NCI-H2196 treated with DMSO at 0.1 percent for 48 hours (cell line): ENCODE measurements around the gene GTF2A1L.
"Not testable (repeated sequence)": the region's sequence is repeated elsewhere in the genome, so short reads cannot be mapped to it uniquely, and the experiment has no call there.

ENCODE experiments used
- DNase-seq: peaks from one replicate; lab custom pipeline; 2025; ENCODE audit not compliant: unreplicated experiment; lab: John Stamatoyannopoulos, UW

Gene GTF2A1L

DNA sequence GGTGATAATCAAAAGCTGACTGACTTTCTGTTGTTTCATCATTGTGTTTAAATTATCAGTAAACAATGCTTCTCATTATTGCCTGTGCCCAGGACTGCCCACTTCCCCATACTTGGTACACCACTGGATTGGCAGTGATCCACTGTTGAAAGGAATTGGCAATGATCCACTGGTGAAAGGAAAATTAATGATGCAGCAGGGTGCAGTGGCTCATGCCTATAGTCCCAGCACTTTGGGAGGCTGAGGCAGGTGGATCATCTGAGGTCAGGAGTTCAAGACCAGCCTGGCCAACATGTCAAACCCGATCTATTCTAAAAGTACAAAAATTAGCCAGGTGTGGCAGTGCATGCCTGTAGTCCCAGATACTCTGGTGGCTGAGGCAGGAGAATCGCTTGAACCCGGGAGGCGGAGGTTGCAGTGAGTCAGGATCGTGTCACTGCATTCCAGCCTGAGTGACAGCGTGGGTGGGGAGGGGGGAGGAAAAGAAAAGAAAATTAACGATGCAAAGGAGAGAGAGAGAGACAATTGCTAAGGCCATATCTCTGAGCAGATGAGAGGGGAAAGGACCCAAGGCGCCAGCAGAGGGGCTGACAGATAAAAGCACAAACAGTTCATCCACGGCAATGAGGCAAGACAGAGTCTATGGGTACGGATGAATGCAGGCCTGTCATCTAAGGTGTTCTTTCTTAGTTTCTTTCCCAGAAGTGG, 10.2 kb upstream of the GTF2A1L start:
- DNase-seq: no peak

DNA sequence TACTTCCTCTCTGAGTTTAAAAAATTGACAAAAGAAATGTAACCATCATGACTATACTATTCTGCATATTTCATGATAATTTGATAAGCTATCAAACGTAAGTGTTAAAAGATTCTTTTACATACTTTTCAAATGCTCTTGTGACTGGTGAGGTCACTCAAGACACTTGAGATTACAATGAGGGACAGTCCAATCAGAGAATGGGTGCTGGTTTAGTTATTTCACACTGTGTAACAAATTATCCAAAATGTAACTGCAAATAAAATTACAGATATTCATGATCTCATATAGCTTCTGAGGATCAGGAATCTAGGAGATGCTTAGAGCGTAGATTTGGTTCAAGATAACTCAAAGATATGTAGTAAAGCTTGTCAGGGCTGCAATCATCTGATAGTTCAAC, 4.4 kb upstream of the GTF2A1L start:
- no peak for DNase-seq

DNA sequence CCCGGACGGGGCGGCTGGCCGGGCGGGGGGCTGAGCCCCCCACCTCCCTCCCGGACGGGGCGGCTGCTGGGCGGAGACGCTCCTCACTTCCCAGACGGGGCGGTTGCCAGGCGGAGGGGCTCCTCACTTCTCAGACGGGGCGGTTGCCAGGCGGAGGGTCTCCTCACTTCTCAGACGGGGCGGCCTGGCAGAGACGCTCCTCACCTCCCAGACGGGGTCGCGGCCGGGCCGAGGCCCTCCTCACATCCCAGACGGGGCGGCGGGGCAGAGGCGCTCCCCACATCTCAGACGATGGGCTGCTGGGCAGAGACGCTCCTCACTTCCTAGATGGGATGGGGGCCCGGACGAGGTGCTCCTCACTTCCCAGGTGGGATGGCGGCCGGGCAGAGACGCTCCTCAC, 3.1 kb upstream of the GTF2A1L start:
- DNase-seq: not testable (repeated sequence)

DNA sequence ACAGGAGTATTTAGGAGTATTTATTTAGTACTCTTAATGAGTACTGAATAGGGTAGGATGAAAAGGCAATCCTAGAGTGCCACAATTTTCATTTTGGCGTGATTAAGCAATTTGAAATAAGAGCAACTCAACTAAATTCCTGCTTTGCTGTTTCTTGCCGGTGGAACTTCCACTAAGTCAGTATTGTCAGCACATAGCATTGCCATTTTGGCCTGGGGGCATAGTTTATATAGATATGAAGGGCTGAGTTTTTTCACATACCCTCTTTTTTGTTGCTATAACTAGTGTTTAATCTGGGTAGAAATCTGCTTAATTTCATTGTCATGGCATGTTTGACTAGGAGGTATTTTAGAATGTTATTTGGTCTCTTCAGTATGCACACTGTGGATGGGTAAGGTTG, 1.9 kb downstream of the GTF2A1L start:
- DNase-seq: no peak

DNA sequence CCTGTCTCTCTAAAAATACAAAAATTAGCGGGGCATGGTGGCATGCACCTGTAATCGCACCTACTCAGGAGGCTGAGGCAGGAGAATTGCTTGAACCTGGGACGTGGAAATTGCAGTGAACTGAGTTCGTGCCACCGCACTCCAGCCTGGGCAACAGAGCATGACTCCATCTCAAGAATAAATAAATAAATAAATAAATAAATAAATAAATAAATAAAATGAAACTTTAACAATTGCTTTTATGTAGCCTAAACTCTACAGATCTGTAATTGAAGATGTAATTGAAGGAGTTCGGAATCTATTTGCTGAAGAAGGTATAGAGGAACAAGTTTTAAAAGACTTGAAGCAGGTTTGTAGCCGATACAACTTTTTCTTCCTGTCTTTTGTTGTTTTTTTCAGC, 2.9 kb downstream of the GTF2A1L start:
- no peak for DNase-seq

DNA sequence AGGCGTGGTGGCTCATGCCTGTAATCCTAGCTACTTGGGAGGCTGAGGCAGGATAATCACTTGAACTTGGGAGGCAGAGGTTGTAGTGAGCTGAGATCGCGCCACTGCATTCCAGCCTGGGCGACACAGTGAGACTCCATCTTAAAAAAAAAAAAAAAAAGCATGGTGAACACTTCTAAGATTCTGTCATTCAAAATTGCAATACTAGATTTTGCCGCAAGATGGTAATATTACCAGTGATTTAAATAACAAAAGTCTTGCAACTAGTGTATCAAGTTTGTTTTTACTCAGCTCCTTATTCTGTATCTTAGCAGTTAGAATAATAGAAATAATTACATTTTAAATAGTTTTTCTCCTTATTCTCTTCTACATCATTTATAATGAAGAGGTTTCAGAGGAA, 5.0 kb downstream of the GTF2A1L start:
- DNase-seq: not testable (repeated sequence)

DNA sequence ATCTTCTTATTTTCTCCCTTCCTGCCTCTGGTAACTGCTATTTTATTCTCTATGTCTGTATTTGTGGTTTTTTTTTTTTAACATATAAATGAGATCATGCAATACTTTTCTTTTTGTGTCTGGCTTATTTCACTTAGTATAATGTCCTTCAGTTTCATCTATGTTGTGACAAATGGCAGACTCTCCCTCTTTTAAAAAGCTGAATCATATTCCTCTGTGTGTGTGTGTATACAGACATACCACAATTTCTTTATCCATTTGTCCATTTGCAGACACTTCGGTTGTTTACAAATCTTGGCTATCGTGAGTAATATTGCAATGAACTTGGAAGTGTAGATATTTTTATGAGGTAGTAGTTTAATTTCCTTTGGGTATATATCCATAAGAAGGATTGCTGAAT, 7.0 kb downstream of the GTF2A1L start:
- no peak for DNase-seq

DNA sequence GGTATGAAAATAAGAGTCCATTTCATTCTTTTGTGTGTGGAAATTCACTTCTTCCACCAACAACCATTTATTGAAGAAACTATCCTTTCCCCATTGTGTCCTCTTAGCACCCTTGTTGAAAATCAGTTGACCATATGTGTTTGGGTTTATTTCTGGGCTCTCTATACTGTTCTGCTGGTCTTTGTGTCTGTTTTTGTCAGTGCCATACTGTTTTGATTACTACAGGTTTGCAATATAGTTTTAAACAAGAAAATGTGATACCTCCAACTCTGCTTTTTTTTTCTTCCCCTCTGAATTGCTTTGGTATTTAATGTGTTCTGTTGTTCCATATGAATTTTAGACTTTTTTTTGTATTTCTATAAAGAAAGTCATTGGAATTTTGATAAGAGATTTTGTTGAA, 8.4 kb downstream of the GTF2A1L start:
- DNase-seq: no peak

DNA sequence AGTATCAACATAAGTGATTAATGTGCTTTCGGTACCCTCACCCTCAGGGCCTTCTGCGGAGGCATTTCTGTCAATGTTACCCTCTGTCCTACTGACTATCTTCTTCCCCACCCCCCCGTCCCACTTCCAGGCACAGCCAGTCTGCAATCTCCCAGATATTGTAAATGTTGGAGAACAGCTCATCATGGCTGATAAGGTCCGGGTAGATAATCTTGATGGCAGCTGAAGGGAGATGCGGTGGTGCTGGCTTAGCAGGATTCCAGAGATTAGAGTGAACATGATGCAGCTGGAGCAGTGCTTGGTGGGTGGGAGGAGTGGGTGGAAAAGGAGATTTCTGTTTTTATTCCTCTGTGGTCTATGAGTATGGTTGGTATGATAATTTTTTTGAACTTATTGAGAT, 15.5 kb downstream of the GTF2A1L start:
- no peak for DNase-seq

DNA sequence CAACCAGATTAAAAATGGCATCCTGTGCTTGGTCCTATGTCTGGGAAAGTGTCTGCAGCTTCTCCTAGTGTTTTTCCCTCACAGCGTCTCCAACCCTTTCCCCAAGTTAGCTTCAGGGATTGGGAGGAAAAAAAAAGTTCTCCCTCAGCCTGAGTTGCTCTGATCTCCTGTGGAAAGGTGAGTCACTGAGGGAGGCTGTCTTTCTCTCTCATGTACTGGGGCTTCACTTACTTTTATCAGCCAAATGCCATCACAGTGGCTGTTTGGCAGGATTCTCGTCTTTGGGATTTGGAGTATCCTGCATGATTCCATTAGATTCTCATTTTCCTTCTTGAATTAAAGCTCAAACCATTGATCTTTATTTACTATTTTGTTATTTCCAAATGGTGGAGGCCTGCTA, 18.1 kb downstream of the GTF2A1L start:
- no peak for DNase-seq

DNA sequence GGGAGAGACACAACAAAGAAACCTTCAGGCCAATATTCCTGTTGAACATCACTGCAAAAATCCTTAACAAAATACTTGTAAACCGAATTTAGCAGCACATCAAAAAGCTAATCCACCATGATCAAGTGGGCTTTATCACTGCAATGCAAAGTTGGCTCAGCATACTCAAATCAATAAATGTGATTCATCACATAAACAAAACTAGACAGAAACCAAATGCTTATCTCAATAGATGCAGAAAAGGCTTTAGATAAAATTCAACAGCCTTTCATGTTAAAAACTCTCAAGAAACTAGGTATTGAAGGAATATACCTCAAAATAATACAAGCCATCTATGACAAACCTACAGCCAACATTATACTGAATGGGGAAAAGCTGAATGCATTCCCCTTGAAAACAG, 20.6 kb downstream of the GTF2A1L start:
- no peak for DNase-seq

DNA sequence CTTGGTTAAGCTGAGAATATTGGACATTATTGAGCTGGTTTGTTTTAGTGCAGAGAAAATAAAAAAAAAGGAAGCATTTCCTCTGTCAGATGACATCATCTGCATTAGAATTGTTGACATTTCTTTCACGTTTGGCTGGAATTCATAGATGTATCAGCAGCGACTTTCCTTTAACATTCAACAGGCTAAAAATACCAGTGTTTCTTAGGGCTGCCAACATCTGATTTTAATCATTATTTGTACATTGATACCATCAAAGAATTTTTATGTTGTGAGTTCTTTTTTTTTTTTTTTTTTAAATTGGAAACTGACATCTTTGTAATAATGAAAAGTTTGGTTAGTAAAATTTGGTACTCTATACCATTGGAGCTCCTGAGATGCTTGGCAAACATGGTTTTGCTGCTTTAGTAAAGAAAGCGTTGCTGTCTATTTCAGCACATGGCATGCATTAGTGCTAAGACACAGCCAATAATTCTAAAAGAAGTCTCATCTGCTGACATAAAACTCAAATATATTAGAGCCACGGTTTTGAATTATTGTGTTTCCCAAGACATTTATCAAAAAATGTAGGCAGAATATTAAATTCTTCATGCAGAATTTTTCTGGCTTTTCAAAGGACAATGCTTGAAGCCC, 33.6 kb downstream of the GTF2A1L start:
- no peak for DNase-seq

DNA sequence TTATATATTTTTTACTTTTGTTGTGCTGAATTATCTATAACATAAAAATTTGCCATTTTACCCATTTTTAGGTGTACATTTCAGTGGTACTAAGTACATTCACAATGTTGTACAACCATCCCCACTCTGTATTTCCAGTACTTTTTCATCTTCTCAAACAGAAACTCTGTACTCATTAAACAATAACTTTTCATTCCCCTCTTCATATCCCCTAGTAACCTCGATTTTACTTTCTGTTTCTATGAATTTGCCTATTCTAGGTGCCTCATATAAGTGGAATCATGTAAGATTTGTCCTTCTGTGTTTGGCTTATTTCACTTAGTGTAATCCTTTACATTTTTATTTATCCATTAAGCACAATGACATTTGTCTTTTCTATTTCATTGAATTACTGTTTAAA, 51.3 kb downstream of the GTF2A1L start:
- DNase-seq: no peak

DNA sequence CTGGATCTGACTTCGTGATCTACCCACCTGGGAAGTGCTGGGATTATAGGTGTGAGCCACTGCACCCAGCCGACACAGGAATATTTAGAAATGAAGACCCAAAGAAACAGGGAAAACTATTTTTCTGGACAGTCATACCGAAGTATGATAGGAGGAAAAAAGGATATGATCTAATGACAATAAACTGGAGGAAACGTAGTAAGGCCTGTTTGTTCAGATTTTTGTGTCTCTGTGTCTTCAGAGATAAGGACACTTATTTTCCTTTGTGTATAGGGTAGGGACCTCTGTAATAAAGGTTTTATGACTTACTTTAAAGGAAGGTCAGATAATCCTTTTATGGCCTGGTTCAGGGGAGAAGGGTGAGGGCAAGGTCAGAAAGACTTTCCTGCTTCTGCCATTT, 55.9 kb downstream of the GTF2A1L start:
- DNase-seq: no peak

DNA sequence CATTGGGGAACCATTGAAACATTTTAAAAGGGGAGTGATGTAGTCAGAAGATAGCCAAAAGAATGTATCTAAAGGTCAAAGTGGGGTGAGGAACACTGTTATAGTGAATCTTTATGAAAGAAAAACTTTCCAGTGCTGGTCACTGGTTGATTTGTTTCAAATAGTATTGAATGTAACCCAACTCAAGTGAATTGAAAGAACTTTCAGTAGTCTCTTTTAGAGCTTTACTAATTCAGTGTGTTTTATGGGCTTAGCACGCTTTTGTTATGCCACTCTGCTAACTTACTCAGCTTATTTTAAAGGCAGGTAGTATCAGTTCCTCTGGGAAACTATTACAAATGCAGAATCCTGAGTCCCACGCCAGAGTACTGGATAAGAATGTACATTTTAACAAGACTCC, 57.3 kb downstream of the GTF2A1L start:
- DNase-seq: no peak

DNA sequence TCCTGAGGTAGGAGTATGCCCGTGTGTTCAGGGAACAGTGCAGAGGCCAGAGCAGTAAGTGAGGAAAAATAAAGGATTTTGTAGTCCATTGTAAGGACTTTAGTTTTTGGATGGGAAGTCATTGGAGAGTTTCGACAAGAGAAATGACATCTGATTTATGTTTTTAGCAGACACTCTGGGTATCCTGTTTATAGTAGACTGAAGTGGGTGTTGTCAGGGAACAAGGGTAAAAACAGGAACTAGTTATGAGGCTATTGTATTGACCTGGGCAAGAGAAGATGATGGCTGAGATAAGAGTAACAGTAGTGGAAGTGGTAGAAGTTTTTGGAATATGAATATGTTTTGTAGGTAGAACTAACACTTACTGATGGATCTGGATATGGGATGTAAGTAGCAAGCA, 59.8 kb downstream of the GTF2A1L start:
- no peak for DNase-seq

DNA sequence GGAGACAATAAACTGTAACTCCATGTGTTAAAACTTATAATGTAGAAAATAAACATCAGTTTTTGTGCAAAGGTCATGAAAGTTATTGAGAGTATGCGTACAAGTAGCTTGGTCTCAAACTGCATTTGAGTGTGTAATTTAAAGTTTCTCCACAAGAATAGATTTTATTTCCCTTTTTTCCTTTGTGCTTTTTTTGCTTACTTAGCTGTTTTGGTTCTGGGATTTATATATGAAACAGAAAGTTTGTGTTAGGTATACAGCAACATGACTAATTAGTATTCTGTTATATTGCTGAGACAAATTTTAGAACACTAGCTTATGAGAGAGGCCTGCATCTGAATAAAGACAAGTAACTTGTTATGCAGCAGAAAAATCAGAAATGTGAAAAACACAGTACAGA, 67.5 kb downstream of the GTF2A1L start:
- no peak for DNase-seq

DNA sequence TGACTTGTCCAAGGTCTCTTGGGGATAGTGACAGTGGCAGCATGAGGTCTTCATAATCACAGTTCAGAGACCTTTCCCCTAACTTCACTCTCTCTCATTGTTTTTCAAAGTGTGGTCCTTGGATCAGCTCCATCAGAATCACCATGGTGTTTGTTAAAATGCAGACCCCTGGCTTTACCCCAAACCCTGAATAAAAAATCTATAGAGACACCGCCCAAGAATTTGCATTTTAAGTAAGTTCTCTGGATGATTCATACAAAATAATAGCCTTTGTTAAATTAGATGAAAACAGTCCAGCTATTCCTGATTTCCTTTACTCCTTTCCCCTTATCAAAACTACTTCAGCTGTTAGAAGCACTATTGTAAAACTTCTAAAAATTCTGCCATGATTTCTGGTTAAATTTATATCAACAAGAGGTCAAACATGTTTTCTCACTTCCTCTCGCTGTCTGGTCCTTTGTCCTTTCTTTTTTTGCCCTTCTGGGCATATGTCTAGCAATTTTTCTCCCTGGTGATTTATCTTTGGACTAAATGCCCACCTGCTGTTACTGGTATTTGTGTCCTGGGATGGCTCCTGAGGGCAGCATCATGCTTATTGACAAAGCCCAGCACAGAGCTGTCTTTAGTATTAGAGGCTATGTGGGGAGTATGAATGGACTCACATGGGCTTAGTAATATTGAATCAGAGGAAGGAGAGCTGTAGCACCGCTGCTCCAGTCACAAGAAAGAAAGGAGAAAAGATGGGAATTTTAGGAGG, 74.5 kb downstream of the GTF2A1L start:
- no peak for DNase-seq

DNA sequence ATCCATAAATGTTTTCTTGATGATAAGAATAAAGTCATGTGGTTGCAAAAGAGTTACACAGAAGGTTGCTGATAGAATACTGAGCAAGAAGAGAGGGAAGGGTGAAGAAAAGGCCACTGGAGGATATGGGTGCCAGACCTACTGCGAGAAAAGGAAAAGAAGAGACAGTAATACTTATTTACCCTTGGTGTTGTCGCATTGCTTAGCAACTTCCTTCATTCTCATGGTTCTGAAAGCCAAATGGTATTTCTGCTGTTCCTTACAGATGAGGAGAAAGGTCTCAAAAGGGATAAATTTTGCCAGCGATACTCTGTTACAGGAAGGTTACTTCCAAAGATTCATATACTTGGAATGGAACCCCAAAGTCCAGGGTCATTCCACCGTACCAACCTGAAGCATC, 75.4 kb downstream of the GTF2A1L start:
- DNase-seq: no peak

DNA sequence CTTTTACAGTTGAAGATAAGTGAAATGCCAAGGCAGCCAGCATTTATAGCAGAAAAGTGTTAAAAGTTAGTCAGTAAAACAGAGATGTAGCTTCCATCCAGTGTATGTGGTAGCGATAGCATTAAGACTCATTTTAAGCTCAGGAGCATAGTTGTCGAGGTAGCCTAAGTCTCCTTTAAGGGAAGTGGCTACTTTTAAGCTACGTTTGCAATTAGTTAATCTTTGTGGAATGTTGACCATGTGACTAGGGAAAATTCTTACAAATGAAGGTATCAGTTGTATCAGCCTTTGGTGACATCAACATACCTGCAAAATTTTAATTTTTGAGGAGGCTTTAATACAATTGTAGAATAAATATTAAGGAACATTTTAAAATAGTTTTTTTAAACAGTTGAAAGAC, 76.0 kb downstream of the GTF2A1L start:
- no peak for DNase-seq

DNA sequence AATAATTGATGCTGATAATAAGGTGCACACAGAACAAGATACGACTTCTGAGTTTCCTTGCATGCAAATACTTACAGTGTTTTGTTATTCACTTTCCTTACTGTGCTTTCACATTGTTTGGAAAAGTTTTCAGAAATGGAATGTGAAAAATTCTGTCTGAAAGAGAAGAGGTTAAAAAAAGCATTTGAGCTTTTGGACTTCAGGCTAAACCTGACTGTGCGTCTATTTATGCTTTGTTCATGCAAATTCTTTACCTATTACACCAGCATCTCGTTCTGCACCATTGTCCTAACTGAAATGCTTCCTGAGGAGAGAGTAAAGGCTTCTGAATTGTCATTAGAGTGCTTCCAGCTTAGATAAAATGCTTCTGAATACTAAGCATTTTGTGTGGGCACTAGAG, 76.5 kb downstream of the GTF2A1L start:
- DNase-seq: no peak

DNA sequence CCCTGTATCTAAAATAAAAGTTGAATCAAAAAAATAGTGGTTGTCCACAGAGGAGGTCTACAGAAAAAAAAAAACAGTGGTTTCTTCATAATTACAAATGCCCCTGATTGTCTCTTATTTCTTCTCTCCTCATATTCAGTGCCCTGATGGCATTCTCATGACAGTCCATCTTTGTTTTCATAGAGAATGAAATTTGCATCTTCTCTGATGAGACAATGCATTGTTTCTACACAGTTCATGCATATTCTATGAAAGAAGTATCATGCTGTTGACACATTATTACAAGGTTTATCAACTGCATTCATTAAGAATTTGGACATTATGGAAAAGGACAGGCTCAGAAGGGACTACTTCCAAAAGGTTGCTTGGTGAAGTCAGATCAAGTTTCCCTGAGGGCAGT, 78.3 kb downstream of the GTF2A1L start:
- DNase-seq: no peak
